Neural cell (in vitro differentiated cells): ENCODE measurements around the gene AHNAK.

Source experiments
- CTCF ChIP-seq: fragments of 450-650 bp; IDR thresholded peaks from 2 replicates; pipeline ENCODE4 v1.5.1; 2014; ENCODE audit warnings: antibody characterized with exemption, mild to moderate bottlenecking, moderate library complexity; ENCODE audit not compliant: poor library complexity, severe bottlenecking
- EZH2 ChIP-seq: fragments of 200-600, 300-800 bp; shearing (Covaris generic), sonication (generic); IDR thresholded peaks from 2 replicates; pipeline ENCODE4 v1.6.1; 2014; ENCODE audit warnings: antibody characterized with exemption, low read length, borderline replicate concordance, mild to moderate bottlenecking; ENCODE audit not compliant: insufficient read depth, poor library complexity, severe bottlenecking
- MXI1 ChIP-seq: fragments of 450-650 bp; conservative IDR thresholded peaks from 2 replicates; pipeline ENCODE4 v1.6.1; 2014; ENCODE audit warnings: antibody characterized with exemption, mild to moderate bottlenecking; ENCODE audit not compliant: poor library complexity, severe bottlenecking
- POLR2AphosphoS5 ChIP-seq: IDR thresholded peaks from 2 replicates; pipeline ENCODE4 v1.6.1; 2012
- SMC3 ChIP-seq: fragments of 450-650 bp; conservative IDR thresholded peaks from 2 replicates; pipeline ENCODE4 v1.6.1; 2014; ENCODE audit warnings: antibody characterized with exemption, mild to moderate bottlenecking, moderate library complexity; ENCODE audit not compliant: poor library complexity
- TF ChIP-seq, protein P1 (sequence below): IDR thresholded peaks from 2 replicates; pipeline ENCODE4 v1.6.1; 2012; ENCODE audit warnings: borderline replicate concordance

DNA sequence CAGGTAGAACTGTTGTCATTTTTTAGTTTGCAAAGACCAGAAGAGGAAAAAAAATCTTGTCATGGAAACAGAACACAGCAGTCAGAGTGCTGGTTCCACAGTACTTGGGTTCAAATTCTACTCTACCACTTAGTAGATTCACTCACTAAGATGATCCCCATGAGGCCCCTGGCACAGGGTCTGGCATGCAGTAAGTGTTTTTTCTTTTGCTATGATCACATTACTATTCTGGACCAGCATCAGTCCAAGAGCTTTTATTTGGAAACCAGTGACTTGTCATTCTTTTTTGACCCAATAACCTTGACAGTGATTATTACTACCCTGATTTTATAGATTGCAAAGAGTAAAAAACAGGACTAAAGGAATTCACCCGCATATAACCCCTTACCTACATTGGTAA, 23.0 kb upstream of the AHNAK start:
- TF ChIP-seq CTCF (no peak), POLR2AphosphoS5 (no peak), MXI1 (no peak), EZH2 (no peak), SMC3 (no peak)
- TF ChIP-seq, protein P1, sequence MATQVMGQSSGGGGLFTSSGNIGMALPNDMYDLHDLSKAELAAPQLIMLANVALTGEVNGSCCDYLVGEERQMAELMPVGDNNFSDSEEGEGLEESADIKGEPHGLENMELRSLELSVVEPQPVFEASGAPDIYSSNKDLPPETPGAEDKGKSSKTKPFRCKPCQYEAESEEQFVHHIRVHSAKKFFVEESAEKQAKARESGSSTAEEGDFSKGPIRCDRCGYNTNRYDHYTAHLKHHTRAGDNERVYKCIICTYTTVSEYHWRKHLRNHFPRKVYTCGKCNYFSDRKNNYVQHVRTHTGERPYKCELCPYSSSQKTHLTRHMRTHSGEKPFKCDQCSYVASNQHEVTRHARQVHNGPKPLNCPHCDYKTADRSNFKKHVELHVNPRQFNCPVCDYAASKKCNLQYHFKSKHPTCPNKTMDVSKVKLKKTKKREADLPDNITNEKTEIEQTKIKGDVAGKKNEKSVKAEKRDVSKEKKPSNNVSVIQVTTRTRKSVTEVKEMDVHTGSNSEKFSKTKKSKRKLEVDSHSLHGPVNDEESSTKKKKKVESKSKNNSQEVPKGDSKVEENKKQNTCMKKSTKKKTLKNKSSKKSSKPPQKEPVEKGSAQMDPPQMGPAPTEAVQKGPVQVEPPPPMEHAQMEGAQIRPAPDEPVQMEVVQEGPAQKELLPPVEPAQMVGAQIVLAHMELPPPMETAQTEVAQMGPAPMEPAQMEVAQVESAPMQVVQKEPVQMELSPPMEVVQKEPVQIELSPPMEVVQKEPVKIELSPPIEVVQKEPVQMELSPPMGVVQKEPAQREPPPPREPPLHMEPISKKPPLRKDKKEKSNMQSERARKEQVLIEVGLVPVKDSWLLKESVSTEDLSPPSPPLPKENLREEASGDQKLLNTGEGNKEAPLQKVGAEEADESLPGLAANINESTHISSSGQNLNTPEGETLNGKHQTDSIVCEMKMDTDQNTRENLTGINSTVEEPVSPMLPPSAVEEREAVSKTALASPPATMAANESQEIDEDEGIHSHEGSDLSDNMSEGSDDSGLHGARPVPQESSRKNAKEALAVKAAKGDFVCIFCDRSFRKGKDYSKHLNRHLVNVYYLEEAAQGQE = no peak
